Panc1 (cell line): ENCODE results near the gene ATP1A1. TPM values are rescaled to one million over a fixed set of nuclear protein-coding genes. Genes with fewer than 3 reads are reported as not detected.

Source experiments
- ATAC-seq: fragments of 200-7000 bp; cut with Tn5 transposase; 2 replicates; pipeline ENCODE4 v1.9.1; 2020; ENCODE audit warnings: mild to moderate bottlenecking, moderate library complexity
- BruUV-seq: library from RNA; stranded (reverse); fragments of 400-500 nt; replicated peaks from 2 replicates; lab custom pipeline; 2021; lab: Mats Ljungman, UMichigan
- CTCF ChIA-PET: fragments of 300-600 bp; sonication (Branson Sonifier 250); formaldehyde crosslinking; loops from one replicate; lab custom pipeline; 2022; ENCODE audit warnings: antibody characterized with exemption; lab: Charles Lee
- POLR2A ChIA-PET: fragments of 300-600 bp; sonication (Branson Sonifier 250); formaldehyde crosslinking; loops from one replicate; lab custom pipeline; 2022; ENCODE audit warnings: antibody characterized with exemption; lab: Charles Lee
- DNase-seq: peaks from one replicate; pipeline ENCODE4 v3.0.0-alpha.2; 2010; ENCODE audit warnings: low read depth, low spot score
- H3K27ac ChIP-seq: 2 replicates; pipeline ENCODE4 v1.5.1; 2011; ENCODE audit warnings: mild to moderate bottlenecking, low read length, inconsistent platforms
- H3K27me3 ChIP-seq: fragments of 200-500 bp; sonication (Bioruptor generic); 2 replicates; pipeline ENCODE4 v1.6.0; 2014; ENCODE audit warnings: low read length, inconsistent platforms; ENCODE audit not compliant: control insufficient read depth, insufficient read depth
- H3K36me3 ChIP-seq: fragments of 200-500 bp; sonication (Bioruptor generic); 2 replicates; pipeline ENCODE4 v1.5.1; 2014; ENCODE audit warnings: inconsistent platforms, mild to moderate bottlenecking, low read length, moderate library complexity; ENCODE audit not compliant: control insufficient read depth, insufficient read depth
- H3K4me1 ChIP-seq: 2 replicates; pipeline ENCODE4 v1.5.1; 2011; ENCODE audit warnings: inconsistent platforms, mild to moderate bottlenecking, low read length, moderate library complexity; ENCODE audit not compliant: control insufficient read depth, insufficient read depth
- H3K4me3 ChIP-seq, 2 experiments: 2 replicates each; pipeline ENCODE4 v1.5.1; 2011 to 2012; ENCODE audit warnings: low read depth in 2 of 2, low read length in 2 of 2, mild to moderate bottlenecking in 2 of 2, inconsistent platforms in 1 of 2, moderate library complexity in 1 of 2
- H3K9me3 ChIP-seq: fragments of 200-500 bp; sonication (Bioruptor generic); 2 replicates; pipeline ENCODE4 v1.5.1; 2014; ENCODE audit warnings: low read depth, mild to moderate bottlenecking, inconsistent platforms, low read length, moderate library complexity; ENCODE audit not compliant: control insufficient read depth, insufficient read depth
- POLR2AphosphoS5 ChIP-seq: IDR thresholded peaks from 2 replicates; pipeline ENCODE4 v1.6.1; 2012; ENCODE audit warnings: mild to moderate bottlenecking, low read depth, low read length, moderate library complexity
- SIN3A ChIP-seq: IDR thresholded peaks from 2 replicates; pipeline ENCODE4 v1.6.1; 2012; ENCODE audit warnings: low read depth, mild to moderate bottlenecking, low read length, moderate library complexity, borderline replicate concordance; ENCODE audit not compliant: insufficient read depth
- TCF7L2 ChIP-seq: IDR thresholded peaks from 2 replicates; pipeline ENCODE4 v1.6.1; 2011; ENCODE audit warnings: mild to moderate bottlenecking, low read depth, low read length, inconsistent platforms
- in situ Hi-C: cut with HindIII; loops from 2 replicates; pipeline ENCODE4 v1.10.0; 2016; ENCODE audit warnings: low sequenced_read_pairs, low pct_unique_long_range_greater_than_20kb
- intact Hi-C: fragments of 100-400 bp; cut with micrococcal nuclease; formaldehyde crosslinking; loops from one replicate; pipeline ENCODE4 v1.10.0; 2022; ENCODE audit not compliant: unreplicated experiment
- total RNA-seq: library from RNA; stranded (reverse); gene quantifications from one replicate; pipeline ENCODE4 v1.2.1, GENCODE V29; 2021; ENCODE audit not compliant: unreplicated experiment
- TF ChIP-seq, protein P1 (sequence below): fragments of 450-650 bp; IDR thresholded peaks from 2 replicates; pipeline ENCODE4 v1.5.1; 2017; ENCODE audit warnings: mild to moderate bottlenecking
- TF ChIP-seq, protein P2 (sequence below), 2 experiments: IDR thresholded peaks; 2 replicates each; pipeline ENCODE4 v1.6.1; 2011 to 2012; ENCODE audit warnings: low read depth in 2 of 2, control low read depth in 1 of 2, low read length in 1 of 2, mild to moderate bottlenecking in 1 of 2, moderate library complexity in 1 of 2; ENCODE audit not compliant: insufficient read depth in 1 of 2

Gene ATP1A1
- total RNA-seq, 1 experiment from 2014 or later = 131 TPM

DNA sequence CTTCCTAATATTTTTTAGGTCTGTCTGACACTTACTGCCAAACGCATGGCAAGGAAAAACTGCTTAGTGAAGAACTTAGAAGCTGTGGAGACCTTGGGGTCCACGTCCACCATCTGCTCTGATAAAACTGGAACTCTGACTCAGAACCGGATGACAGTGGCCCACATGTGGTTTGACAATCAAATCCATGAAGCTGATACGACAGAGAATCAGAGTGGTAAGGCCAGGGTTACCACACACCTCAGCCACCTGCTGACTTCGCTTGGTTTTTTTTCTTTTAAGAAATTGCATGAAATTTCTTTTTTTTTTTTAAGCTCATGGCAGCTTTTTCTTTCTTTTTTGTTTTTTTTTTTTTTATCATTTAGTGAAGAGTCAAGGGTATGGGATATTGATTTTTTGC lies 17.2 kb downstream of the ATP1A1 start:
- TF ChIP-seq POLR2AphosphoS5 = no peak
- TF ChIP-seq, protein P1, sequence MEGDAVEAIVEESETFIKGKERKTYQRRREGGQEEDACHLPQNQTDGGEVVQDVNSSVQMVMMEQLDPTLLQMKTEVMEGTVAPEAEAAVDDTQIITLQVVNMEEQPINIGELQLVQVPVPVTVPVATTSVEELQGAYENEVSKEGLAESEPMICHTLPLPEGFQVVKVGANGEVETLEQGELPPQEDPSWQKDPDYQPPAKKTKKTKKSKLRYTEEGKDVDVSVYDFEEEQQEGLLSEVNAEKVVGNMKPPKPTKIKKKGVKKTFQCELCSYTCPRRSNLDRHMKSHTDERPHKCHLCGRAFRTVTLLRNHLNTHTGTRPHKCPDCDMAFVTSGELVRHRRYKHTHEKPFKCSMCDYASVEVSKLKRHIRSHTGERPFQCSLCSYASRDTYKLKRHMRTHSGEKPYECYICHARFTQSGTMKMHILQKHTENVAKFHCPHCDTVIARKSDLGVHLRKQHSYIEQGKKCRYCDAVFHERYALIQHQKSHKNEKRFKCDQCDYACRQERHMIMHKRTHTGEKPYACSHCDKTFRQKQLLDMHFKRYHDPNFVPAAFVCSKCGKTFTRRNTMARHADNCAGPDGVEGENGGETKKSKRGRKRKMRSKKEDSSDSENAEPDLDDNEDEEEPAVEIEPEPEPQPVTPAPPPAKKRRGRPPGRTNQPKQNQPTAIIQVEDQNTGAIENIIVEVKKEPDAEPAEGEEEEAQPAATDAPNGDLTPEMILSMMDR = no peak
- TF ChIP-seq, protein P2, sequence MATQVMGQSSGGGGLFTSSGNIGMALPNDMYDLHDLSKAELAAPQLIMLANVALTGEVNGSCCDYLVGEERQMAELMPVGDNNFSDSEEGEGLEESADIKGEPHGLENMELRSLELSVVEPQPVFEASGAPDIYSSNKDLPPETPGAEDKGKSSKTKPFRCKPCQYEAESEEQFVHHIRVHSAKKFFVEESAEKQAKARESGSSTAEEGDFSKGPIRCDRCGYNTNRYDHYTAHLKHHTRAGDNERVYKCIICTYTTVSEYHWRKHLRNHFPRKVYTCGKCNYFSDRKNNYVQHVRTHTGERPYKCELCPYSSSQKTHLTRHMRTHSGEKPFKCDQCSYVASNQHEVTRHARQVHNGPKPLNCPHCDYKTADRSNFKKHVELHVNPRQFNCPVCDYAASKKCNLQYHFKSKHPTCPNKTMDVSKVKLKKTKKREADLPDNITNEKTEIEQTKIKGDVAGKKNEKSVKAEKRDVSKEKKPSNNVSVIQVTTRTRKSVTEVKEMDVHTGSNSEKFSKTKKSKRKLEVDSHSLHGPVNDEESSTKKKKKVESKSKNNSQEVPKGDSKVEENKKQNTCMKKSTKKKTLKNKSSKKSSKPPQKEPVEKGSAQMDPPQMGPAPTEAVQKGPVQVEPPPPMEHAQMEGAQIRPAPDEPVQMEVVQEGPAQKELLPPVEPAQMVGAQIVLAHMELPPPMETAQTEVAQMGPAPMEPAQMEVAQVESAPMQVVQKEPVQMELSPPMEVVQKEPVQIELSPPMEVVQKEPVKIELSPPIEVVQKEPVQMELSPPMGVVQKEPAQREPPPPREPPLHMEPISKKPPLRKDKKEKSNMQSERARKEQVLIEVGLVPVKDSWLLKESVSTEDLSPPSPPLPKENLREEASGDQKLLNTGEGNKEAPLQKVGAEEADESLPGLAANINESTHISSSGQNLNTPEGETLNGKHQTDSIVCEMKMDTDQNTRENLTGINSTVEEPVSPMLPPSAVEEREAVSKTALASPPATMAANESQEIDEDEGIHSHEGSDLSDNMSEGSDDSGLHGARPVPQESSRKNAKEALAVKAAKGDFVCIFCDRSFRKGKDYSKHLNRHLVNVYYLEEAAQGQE (IDR thresholded peaks at IDR 0.05; ENCODE audit: insufficient read depth in 1 of 2, low read depth in 2 of 2, low read length in 1 of 2) = no peak
- no peak for TF ChIP-seq TCF7L2
- no peak for TF ChIP-seq SIN3A
- H3K4me3 ChIP-seq = no peak overlapping the region
- no TSS peak for BruUV-seq
- intact Hi-C loops = no loop called here
- H3K27me3 ChIP-seq = no peaks in the 10 kb centered on the region
- H3K9me3 ChIP-seq = no peaks in the 10 kb centered on the region
- in situ Hi-C loops = no loop called here
- CTCF ChIA-PET = no interaction called here
- ATAC-seq (no peak), DNase-seq (no peak)
- POLR2A ChIA-PET = no interaction called here
- no peak overlapping the region for H3K27ac ChIP-seq
- peaks cover 7% of the 10 kb centered on the region for H3K36me3 ChIP-seq
- H3K4me1 ChIP-seq = no peaks in the 10 kb centered on the region

DNA sequence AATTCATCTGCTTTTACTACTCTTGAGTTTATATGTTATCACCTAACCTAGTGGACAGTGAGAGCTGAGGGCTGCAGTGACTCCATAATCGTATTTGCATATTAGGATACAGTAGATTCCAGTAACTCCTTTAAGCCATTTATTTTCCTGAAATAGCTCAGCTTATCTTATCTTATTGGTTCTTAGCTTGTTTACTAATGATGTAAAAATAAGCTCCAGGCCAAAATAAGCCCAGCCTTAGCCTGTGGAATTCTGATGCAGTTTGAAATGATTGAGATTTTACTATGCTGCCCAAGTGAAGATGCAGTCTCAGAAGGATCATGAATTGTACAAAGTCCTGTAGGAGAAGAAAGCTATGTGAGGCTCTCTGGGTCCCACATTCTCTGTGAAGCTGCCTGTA lies 18.1 kb downstream of the ATP1A1 start:
- CTCF ChIA-PET = no interaction called here
- intact Hi-C loops = no loop called here
- H3K4me3 ChIP-seq = no peak overlapping the region
- H3K27me3 ChIP-seq = no peaks in the 10 kb centered on the region
- no peaks in the 10 kb centered on the region for H3K9me3 ChIP-seq
- no peaks in the 10 kb centered on the region for H3K4me1 ChIP-seq
- H3K27ac ChIP-seq = no peak overlapping the region
- DNase-seq = no peak
- ATAC-seq = no peak
- no TSS peak for BruUV-seq
- POLR2A ChIA-PET = no interaction called here
- TF ChIP-seq POLR2AphosphoS5 = no peak
- TF ChIP-seq, protein P2 (IDR thresholded peaks at IDR 0.05; ENCODE audit: insufficient read depth in 1 of 2, low read depth in 2 of 2, low read length in 1 of 2) = no peak
- no peak for TF ChIP-seq SIN3A
- TF ChIP-seq TCF7L2 = no peak
- TF ChIP-seq, protein P1 = no peak
- in situ Hi-C loops = no loop called here
- peaks cover 7% of the 10 kb centered on the region for H3K36me3 ChIP-seq
